ENCODE data around the gene MOB1A. TPM values are rescaled to one million over a fixed set of nuclear protein-coding genes. Genes with fewer than 3 reads are reported as not detected.

Gene MOB1A
- total and polyA plus RNA-seq, 10 of the 15 experiments (the other 5 are each of a cell fraction or from before 2014, with no cell fraction given): 41.2 to 232 (median 172) TPM

GRCh38 chr2:74199871-74200305 lies 21.2 kb upstream of the MOB1A start (continued):
- TF ChIP-seq, protein P1, sequence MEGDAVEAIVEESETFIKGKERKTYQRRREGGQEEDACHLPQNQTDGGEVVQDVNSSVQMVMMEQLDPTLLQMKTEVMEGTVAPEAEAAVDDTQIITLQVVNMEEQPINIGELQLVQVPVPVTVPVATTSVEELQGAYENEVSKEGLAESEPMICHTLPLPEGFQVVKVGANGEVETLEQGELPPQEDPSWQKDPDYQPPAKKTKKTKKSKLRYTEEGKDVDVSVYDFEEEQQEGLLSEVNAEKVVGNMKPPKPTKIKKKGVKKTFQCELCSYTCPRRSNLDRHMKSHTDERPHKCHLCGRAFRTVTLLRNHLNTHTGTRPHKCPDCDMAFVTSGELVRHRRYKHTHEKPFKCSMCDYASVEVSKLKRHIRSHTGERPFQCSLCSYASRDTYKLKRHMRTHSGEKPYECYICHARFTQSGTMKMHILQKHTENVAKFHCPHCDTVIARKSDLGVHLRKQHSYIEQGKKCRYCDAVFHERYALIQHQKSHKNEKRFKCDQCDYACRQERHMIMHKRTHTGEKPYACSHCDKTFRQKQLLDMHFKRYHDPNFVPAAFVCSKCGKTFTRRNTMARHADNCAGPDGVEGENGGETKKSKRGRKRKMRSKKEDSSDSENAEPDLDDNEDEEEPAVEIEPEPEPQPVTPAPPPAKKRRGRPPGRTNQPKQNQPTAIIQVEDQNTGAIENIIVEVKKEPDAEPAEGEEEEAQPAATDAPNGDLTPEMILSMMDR (IDR thresholded peaks at IDR 0.05 in 2 of 3, conservative IDR thresholded peaks at IDR 0.05 in 1 of 3; ENCODE audit: control insufficient read depth in 2 of 3, extremely low read depth in 1 of 3, insufficient read depth in 1 of 3, low read depth in 3 of 3, low read length in 3 of 3): no peak
- TF ChIP-seq TAF1 (IDR thresholded peaks at IDR 0.05; ENCODE audit: borderline replicate concordance, low read depth, low read length): no peak
- TF ChIP-seq BMI1 (IDR thresholded peaks at IDR 0.05; ENCODE audit: borderline replicate concordance): no peak
- TF ChIP-seq TCF12 (IDR thresholded peaks at IDR 0.05; ENCODE audit: low read depth, low read length): no peak
- TF ChIP-seq POLR2AphosphoS2 (IDR thresholded peaks at IDR 0.05; ENCODE audit: low read depth, low read length): no peak
- peak in 1 of 2 experiments; percentile 44; a peak in 1 of 4 replicates for TF ChIP-seq ETV6 (conservative IDR thresholded peaks at IDR 0.05 in 1 of 2, IDR thresholded peaks at IDR 0.05 in 1 of 2; ENCODE audit: borderline replicate concordance in 1 of 2, low read depth in 1 of 2)
- TF ChIP-seq SMARCA5 (IDR thresholded peaks at IDR 0.05): no peak
- 0 out of 2 replicates have a peak, but pooled peaks have one; percentile 14 for TF ChIP-seq YY1 (IDR thresholded peaks at IDR 0.05; ENCODE audit: low read depth, low read length)
- TF ChIP-seq ZZZ3 (IDR thresholded peaks at IDR 0.05; ENCODE audit: control insufficient read depth, insufficient read length, low read depth): no peak
- no peak for TF ChIP-seq MYB (IDR thresholded peaks at IDR 0.05; ENCODE audit: borderline replicate concordance, low read depth, low read length)
- no peak for TF ChIP-seq RAD21 (IDR thresholded peaks at IDR 0.05; ENCODE audit: insufficient read depth, low read depth, low read length)
- TF ChIP-seq IKZF1 (conservative IDR thresholded peaks at IDR 0.05): peak; percentile 71
- TF ChIP-seq MTA3 (IDR thresholded peaks at IDR 0.05; ENCODE audit: borderline replicate concordance, low read length): no peak
- TF ChIP-seq TBL1XR1 (IDR thresholded peaks at IDR 0.05; ENCODE audit: low read depth, low read length): no peak
- 0 out of 2 replicates have a peak, but pooled peaks have one; percentile 28 for TF ChIP-seq IRF4 (IDR thresholded peaks at IDR 0.05; ENCODE audit: low read depth, low read length)
- TF ChIP-seq, protein P2, sequence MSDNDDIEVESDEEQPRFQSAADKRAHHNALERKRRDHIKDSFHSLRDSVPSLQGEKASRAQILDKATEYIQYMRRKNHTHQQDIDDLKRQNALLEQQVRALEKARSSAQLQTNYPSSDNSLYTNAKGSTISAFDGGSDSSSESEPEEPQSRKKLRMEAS (IDR thresholded peaks at IDR 0.05; ENCODE audit: low read depth, low read length): 0 out of 2 replicates have a peak, but pooled peaks have one; percentile 36
- TF ChIP-seq SMAD1 (IDR thresholded peaks at IDR 0.05; ENCODE audit: low read depth, partially characterized antibody): no peak
- TF ChIP-seq NR2F1 (conservative IDR thresholded peaks at IDR 0.05): peak; percentile 90
- no peak for TF ChIP-seq KAT2A (conservative IDR thresholded peaks at IDR 0.05; ENCODE audit: control insufficient read depth, low read depth, low read length)
- TF ChIP-seq HSF1 (IDR thresholded peaks at IDR 0.05; ENCODE audit: low read depth, low read length): no peak
- no peak for TF ChIP-seq PAX8 (IDR thresholded peaks at IDR 0.05)
- 0 out of 2 replicates have a peak, but pooled peaks have one; percentile 24 for TF ChIP-seq PAX5 (IDR thresholded peaks at IDR 0.05; ENCODE audit: borderline replicate concordance, low read depth, low read length)
- peak; percentile 60 for TF ChIP-seq POLR2A (IDR thresholded peaks at IDR 0.05; ENCODE audit: low read depth, low read length)
- no peak for TF ChIP-seq ZNF207 (IDR thresholded peaks at IDR 0.05; ENCODE audit: borderline replicate concordance)
- no peak for TF ChIP-seq JUND (IDR thresholded peaks at IDR 0.05; ENCODE audit: low read depth, low read length)
- no peak for TF ChIP-seq SREBF1 (IDR thresholded peaks at IDR 0.05; ENCODE audit: low read length)
- TF ChIP-seq FOS (IDR thresholded peaks at IDR 0.05; ENCODE audit: borderline replicate concordance, extremely low read depth, insufficient read length): no peak
- TF ChIP-seq TCF7 (IDR thresholded peaks at IDR 0.05; ENCODE audit: borderline replicate concordance): no peak

All from GM12878 (cell line).